Natural killer cell (primary cell): ENCODE data around the gene GPR107. TPM values are rescaled to one million over a fixed set of nuclear protein-coding genes. Genes with fewer than 3 reads are reported as not detected.

Experiments
- ATAC-seq, 3 donors: fragments of 150-1000 bp in 2 of 3; fragments of 200-7000 bp in 1 of 3; cut with Tn5 transposase; 1 replicate in 1 of 3; 2 replicates in 2 of 3; pipeline ENCODE4 v1.10.0; 2021; ENCODE audit warnings: mild to moderate bottlenecking in 2 of 3, moderate library complexity in 2 of 3
- DNase-seq, 2 donors: peaks; one replicate each; pipeline versions ENCODE4 v3.0.0 to v3.0.0-alpha.2; 2013 to 2021; ENCODE audit warnings: mixed read lengths in 1 of 2
- H3K27ac ChIP-seq: one replicate; pipeline ENCODE4 v1.5.1; 2013; ENCODE audit warnings: mild to moderate bottlenecking, low read length
- H3K27me3 ChIP-seq: one replicate; pipeline ENCODE4 v1.6.1; 2013; ENCODE audit warnings: low read length; ENCODE audit not compliant: control insufficient read depth, insufficient read depth
- H3K36me3 ChIP-seq: one replicate; pipeline ENCODE4 v1.6.1; 2013; ENCODE audit warnings: low read length; ENCODE audit not compliant: control insufficient read depth, insufficient read depth
- H3K4me1 ChIP-seq: one replicate; pipeline ENCODE4 v1.6.1; 2013; ENCODE audit warnings: low read length; ENCODE audit not compliant: control insufficient read depth, insufficient read depth
- H3K4me3 ChIP-seq: one replicate; pipeline ENCODE4 v1.5.1; 2013; ENCODE audit warnings: low read length
- H3K9me3 ChIP-seq: one replicate; pipeline ENCODE4 v1.6.1; 2013; ENCODE audit warnings: low read length; ENCODE audit not compliant: control insufficient read depth, insufficient read depth
- H3K27ac Mint-ChIP-seq, 2 donors: one replicate each; pipeline ENCODE4 v1.8.0; 2022; ENCODE audit warnings: mild to moderate bottlenecking in 2 of 2, mixed read lengths in 2 of 2, moderate library complexity in 1 of 2
- H3K27me3 Mint-ChIP-seq, 2 donors: one replicate each; pipeline ENCODE4 v1.8.0; 2022; ENCODE audit warnings: low read depth in 2 of 2, mixed read lengths in 2 of 2
- H3K36me3 Mint-ChIP-seq: one replicate; pipeline ENCODE4 v1.8.0; 2022; ENCODE audit warnings: mixed read lengths
- H3K4me1 Mint-ChIP-seq, 2 donors: one replicate each; pipeline ENCODE4 v1.8.0; 2022; ENCODE audit warnings: mixed read lengths in 2 of 2
- H3K4me3 Mint-ChIP-seq: one replicate; pipeline ENCODE4 v1.8.0; 2022; ENCODE audit warnings: mild to moderate bottlenecking, moderate library complexity, mixed read lengths
- H3K9me3 Mint-ChIP-seq, 2 donors: one replicate each; pipeline ENCODE4 v1.8.0; 2022; ENCODE audit warnings: mixed read lengths in 2 of 2
- WGBS: methylation state at CpG from one replicate; pipeline ENCODE4 v1.1.7; 2013; ENCODE audit warnings: missing lambda C conversion rate; ENCODE audit not compliant: insufficient coverage; 5-methylcytosine and 5-hydroxymethylcytosine counted together
- intact Hi-C: fragments of 100-400 bp; cut with micrococcal nuclease; formaldehyde crosslinking; loops from one replicate; pipeline ENCODE4 v1.14.2; 2022
- total RNA-seq, 4 donors: library from RNA; stranded (reverse); fragments of 120-200 nt in 1 of 4; gene quantifications; one replicate each; pipeline versions ENCODE4 v1.2.3 to v1.2.4, GENCODE V29; 2013 to 2022
- TF ChIP-seq, protein P1 (sequence below): fragments of 200-600 bp; IDR thresholded peaks from one replicate; pipeline ENCODE4 v1.8.0; 2022; ENCODE audit warnings: antibody characterized with exemption

Gene GPR107
- total RNA-seq, 3 donors from 2014 or later (not counting 1 experiment from before 2014, with no cell fraction given) = 32.9 to 49.5 (median 41.8) TPM

DNA sequence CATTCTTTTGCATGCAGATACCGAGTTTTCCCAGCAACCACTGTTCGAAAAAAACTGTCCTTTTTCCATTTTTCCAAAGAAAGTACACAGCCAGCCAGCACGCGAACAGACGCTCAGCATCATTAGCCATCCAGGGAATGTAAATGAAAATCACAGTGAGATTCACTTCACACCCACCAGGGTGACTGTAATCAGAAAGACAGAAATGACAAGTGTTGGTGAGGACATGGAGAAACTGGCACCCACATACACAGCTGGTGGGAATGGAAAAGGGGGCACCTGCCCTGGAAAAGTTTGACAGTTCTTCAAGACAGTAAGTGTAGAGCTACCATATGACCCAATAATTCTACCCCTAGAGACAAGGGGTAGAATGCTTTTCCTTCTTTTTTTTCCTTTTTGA lies 93.5 kb downstream of the GPR107 start:
- H3K4me1 ChIP-seq = peaks cover 17% of the 10 kb centered on the region
- no peak overlapping the region for H3K4me3 ChIP-seq
- no peak overlapping the region for H3K27ac ChIP-seq
- peaks cover 10 to 15% of the 10 kb centered on the region in 2 donors for H3K27me3 Mint-ChIP-seq
- no peaks in the 10 kb centered on the region for H3K9me3 Mint-ChIP-seq
- no peaks in the 10 kb centered on the region for H3K9me3 ChIP-seq
- intact Hi-C loops = no loop called here
- H3K27ac Mint-ChIP-seq = no peak overlapping the region
- 91% methylated on average over 5 of the region's 5 CpGs for WGBS
- H3K4me3 Mint-ChIP-seq = no peak overlapping the region
- TF ChIP-seq, protein P1, sequence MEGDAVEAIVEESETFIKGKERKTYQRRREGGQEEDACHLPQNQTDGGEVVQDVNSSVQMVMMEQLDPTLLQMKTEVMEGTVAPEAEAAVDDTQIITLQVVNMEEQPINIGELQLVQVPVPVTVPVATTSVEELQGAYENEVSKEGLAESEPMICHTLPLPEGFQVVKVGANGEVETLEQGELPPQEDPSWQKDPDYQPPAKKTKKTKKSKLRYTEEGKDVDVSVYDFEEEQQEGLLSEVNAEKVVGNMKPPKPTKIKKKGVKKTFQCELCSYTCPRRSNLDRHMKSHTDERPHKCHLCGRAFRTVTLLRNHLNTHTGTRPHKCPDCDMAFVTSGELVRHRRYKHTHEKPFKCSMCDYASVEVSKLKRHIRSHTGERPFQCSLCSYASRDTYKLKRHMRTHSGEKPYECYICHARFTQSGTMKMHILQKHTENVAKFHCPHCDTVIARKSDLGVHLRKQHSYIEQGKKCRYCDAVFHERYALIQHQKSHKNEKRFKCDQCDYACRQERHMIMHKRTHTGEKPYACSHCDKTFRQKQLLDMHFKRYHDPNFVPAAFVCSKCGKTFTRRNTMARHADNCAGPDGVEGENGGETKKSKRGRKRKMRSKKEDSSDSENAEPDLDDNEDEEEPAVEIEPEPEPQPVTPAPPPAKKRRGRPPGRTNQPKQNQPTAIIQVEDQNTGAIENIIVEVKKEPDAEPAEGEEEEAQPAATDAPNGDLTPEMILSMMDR = no peak
- H3K36me3 ChIP-seq = no peaks in the 10 kb centered on the region
- peaks cover 2% of the 10 kb centered on the region for H3K27me3 ChIP-seq
- ATAC-seq (no peak), DNase-seq (no peak)
- H3K4me1 Mint-ChIP-seq = peaks cover 10 to 24% of the 10 kb centered on the region in 2 donors
- no peaks in the 10 kb centered on the region for H3K36me3 Mint-ChIP-seq

DNA sequence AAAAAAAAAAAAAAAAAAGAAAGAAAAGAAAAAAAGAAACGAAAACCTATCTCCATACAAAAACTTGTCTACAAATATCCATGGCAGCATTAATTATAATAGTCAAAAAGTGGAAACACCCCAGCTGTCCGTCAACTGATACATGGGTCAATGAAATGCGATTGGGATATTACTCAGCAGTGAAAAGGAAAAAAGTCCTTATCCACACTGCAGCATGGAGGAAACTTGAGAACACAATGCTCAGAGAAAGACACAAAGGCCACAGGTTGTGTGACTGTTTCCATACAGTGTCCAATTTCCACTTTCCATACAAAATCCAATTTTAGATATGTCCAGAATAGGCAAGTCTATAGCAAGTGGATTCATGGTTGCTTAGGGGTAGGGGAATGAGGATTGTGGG lies 94.2 kb downstream of the GPR107 start:
- no peaks in the 10 kb centered on the region for H3K9me3 ChIP-seq
- Mint-ChIP-seq H3K9me3 (no peaks in the 10 kb centered on the region), H3K4me1 (peaks cover 10 to 24% of the 10 kb centered on the region in 2 donors), H3K36me3 (no peaks in the 10 kb centered on the region), H3K4me3 (no peak overlapping the region), H3K27ac (no peak overlapping the region), H3K27me3 (peaks cover 10 to 15% of the 10 kb centered on the region in 2 donors)
- H3K27ac ChIP-seq = no peak overlapping the region
- no peaks in the 10 kb centered on the region for H3K36me3 ChIP-seq
- H3K4me3 ChIP-seq = no peak overlapping the region
- no peak for DNase-seq
- TF ChIP-seq, protein P1 = no peak
- H3K27me3 ChIP-seq = peaks cover 2% of the 10 kb centered on the region
- ATAC-seq = no peak
- 95% methylated on average over 2 of the region's 3 CpGs for WGBS
- intact Hi-C loops = no loop called here
- H3K4me1 ChIP-seq = peaks cover 17% of the 10 kb centered on the region

DNA sequence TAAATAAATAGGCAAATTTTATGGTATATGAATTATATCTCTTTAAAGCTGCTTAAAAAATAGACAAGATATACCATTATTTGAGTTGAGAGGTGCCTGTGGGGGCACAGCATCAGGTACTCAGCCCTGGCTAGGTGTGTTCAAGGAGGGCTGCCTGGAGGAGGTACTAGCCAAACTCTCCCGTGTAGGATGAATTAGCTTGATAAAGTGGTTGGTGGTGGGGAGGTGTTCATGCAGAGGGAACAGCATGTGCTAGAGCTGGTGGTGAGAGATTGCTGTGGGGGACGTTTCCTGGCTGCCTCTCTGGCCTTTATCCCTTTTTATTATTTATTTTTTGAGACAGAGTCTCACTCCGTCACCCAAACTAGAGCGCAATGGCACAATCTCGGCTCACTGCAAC lies 95.3 kb downstream of the GPR107 start:
- H3K27me3 ChIP-seq = peaks cover 1% of the 10 kb centered on the region
- H3K4me1 ChIP-seq = peaks cover 8% of the 10 kb centered on the region
- no peak overlapping the region for H3K4me3 Mint-ChIP-seq
- 68% methylated on average over 5 of the region's 5 CpGs for WGBS
- no peaks in the 10 kb centered on the region for H3K9me3 Mint-ChIP-seq
- peaks cover 3 to 17% of the 10 kb centered on the region in 2 donors for H3K4me1 Mint-ChIP-seq
- no peaks in the 10 kb centered on the region for H3K9me3 ChIP-seq
- H3K4me3 ChIP-seq = no peak overlapping the region
- H3K27ac ChIP-seq = no peak overlapping the region
- TF ChIP-seq, protein P1 = no peak
- no peak for DNase-seq
- no peak for ATAC-seq
- H3K36me3 Mint-ChIP-seq = no peaks in the 10 kb centered on the region
- intact Hi-C loops = no loop called here
- peaks cover 5 to 9% of the 10 kb centered on the region in 2 donors for H3K27me3 Mint-ChIP-seq
- no peaks in the 10 kb centered on the region for H3K36me3 ChIP-seq
- H3K27ac Mint-ChIP-seq = no peak overlapping the region

DNA sequence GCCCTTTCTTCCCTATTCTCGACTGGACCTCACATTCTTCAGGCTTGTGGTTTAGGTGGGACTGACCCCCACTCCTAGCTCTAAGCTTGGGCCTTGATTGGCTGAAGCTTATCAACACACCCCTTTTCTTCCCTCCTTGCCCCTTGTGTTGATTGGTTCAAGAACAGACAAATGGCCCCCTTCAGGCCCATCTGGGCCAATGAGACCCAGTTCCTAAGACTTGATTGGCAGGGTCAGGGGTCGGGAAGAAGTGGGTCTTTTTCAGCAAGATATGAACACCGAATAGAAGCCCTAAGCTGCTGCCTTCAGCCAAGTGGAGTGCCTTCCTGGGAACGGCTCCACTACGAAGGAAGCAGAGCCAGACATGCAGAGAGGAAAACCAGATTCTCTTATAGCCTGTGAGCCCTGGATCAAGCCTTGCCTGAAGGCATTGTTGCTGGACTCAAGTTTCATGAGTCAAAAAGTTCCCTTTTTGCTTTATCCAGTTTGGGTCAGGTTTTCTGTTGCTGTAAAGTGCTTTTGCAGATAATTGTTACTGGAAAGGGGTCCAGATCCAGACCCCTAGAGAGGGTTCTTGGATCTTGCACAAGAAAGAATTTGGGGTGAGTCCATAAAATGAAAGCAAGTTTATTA lies 96.1 kb downstream of the GPR107 start:
- intact Hi-C loops = no loop called here
- H3K27ac Mint-ChIP-seq = no peak overlapping the region
- 88% methylated on average over 5 of the region's 5 CpGs for WGBS

More for the DNA sequence above, 96.1 kb downstream of the GPR107 start:
- Histone ChIP-seq H3K36me3 (no peaks in the 10 kb centered on the region), H3K4me1 (peaks cover under 1% of the 10 kb centered on the region), H3K9me3 (no peaks in the 10 kb centered on the region), H3K27ac (no peak overlapping the region), H3K4me3 (no peak overlapping the region), H3K27me3 (no peaks in the 10 kb centered on the region)
- Mint-ChIP-seq H3K4me3 (no peak overlapping the region), H3K36me3 (no peaks in the 10 kb centered on the region), H3K27me3 (peaks cover 4 to 7% of the 10 kb centered on the region in 2 donors), H3K9me3 (no peaks in the 10 kb centered on the region), H3K4me1 (peaks cover 0 to 10% of the 10 kb centered on the region in 2 donors)
- TF ChIP-seq, protein P1 = no peak
- DNase-seq (no peak), ATAC-seq (no peak)
